SK-N-MC (cell line): ENCODE measurements around the gene LRP8.
A peak's percentile ranks its signal among the peaks of the same experiment; 100 is the strongest.

ENCODE experiments used
- DNase-seq: peaks from one replicate; pipeline ENCODE4 v3.0.0-alpha.2; 2011; ENCODE audit warnings: low read depth, low spot score
- H3K27ac ChIP-seq: fragments of 200-600 bp; sonication (generic); 2 replicates; pipeline ENCODE4 v1.5.1; 2016; ENCODE audit warnings: mixed run types
- H3K36me3 ChIP-seq: fragments of 200-600 bp; sonication (generic); 2 replicates; pipeline ENCODE4 v1.6.1; 2017; ENCODE audit warnings: antibody characterized with exemption, low read length, mixed read lengths; ENCODE audit not compliant: insufficient read depth
- H3K4me3 ChIP-seq: fragments of 200-600 bp; sonication (generic); 2 replicates; pipeline ENCODE4 v1.5.1; 2016
- H3K9ac ChIP-seq: fragments of 200-600 bp; sonication (generic); 2 replicates; pipeline ENCODE4 v1.8.0; 2017; ENCODE audit warnings: mixed run types, mixed read lengths; ENCODE audit not compliant: insufficient read length
- H3K9me3 ChIP-seq: fragments of 200-600 bp; sonication (generic); 2 replicates; pipeline ENCODE4 v1.6.1; 2017; ENCODE audit warnings: low read depth, mild to moderate bottlenecking, antibody characterized with exemption, low read length, moderate library complexity, mixed read lengths
- EZH2 ChIP-seq: fragments of 200-600 bp; sonication (generic); IDR thresholded peaks from one replicate; pipeline ENCODE4 v1.6.1; 2017; ENCODE audit warnings: antibody characterized with exemption
- FOXP2 ChIP-seq: optimal IDR thresholded peaks from 2 replicates; pipeline ENCODE3; 2011; ENCODE audit warnings: mild to moderate bottlenecking, moderate library complexity; ENCODE audit not compliant: insufficient read depth; ENCODE audit errors: extremely low read length, control extremely low read depth
- POLR2AphosphoS5 ChIP-seq: IDR thresholded peaks from 2 replicates; pipeline ENCODE4 v1.6.1; 2012; ENCODE audit warnings: mild to moderate bottlenecking, low read depth, low read length, borderline replicate concordance

LRP8 gene

DNA sequence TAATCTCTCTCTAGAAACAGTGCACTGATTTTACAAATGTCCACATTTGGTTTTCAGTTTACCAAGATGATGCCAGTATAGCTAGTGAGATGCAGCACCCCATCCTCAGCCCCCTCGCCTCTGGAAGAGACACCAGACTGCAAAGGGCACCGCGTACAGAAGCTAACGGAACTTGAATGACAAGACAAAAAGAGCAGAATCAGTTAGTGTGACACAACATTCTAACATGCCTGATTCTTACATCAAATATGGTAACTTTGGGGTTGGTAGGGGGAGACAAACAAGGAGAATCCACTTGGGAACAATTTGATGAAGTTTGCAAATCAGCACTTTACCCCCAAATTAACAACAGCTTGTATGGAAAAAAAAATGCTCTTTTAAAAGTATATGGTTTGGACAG is 85.5 kb downstream of the LRP8 start:
- no peaks in the 10 kb centered on the region for H3K9me3 ChIP-seq
- H3K9ac ChIP-seq = no peak overlapping the region
- H3K4me3 ChIP-seq = no peak overlapping the region
- no peak overlapping the region for H3K27ac ChIP-seq
- peaks cover 15% of the 10 kb centered on the region for H3K36me3 ChIP-seq
- no peak for TF ChIP-seq EZH2
- TF ChIP-seq POLR2AphosphoS5 = no peak
- no peak for TF ChIP-seq FOXP2
- DNase-seq = no peak

DNA sequence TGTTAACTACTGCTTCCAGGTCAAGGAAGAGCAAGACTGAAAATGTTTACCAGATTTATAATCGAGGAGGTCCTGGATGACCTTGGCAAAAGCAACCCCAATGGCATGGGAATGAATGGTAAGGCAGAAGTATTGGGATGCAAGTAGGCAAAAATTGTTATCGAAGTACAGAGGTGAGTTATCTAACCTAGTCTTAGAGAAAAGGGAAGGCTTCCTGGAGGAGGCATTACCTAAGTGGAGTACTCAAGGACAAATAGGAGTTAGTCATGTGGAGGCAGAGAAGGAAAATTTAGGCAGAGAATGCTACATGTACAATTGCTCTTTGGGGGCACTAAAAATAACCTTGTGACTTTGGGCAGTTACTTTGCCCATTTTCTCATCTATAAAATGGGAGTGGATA is 86.0 kb downstream of the LRP8 start:
- TF ChIP-seq FOXP2 = no peak
- TF ChIP-seq EZH2 = no peak
- TF ChIP-seq POLR2AphosphoS5 = no peak
- H3K9ac ChIP-seq = no peak overlapping the region
- no peaks in the 10 kb centered on the region for H3K9me3 ChIP-seq
- no peak overlapping the region for H3K27ac ChIP-seq
- H3K36me3 ChIP-seq = peaks cover 13% of the 10 kb centered on the region
- DNase-seq = no peak
- H3K4me3 ChIP-seq = no peak overlapping the region

DNA sequence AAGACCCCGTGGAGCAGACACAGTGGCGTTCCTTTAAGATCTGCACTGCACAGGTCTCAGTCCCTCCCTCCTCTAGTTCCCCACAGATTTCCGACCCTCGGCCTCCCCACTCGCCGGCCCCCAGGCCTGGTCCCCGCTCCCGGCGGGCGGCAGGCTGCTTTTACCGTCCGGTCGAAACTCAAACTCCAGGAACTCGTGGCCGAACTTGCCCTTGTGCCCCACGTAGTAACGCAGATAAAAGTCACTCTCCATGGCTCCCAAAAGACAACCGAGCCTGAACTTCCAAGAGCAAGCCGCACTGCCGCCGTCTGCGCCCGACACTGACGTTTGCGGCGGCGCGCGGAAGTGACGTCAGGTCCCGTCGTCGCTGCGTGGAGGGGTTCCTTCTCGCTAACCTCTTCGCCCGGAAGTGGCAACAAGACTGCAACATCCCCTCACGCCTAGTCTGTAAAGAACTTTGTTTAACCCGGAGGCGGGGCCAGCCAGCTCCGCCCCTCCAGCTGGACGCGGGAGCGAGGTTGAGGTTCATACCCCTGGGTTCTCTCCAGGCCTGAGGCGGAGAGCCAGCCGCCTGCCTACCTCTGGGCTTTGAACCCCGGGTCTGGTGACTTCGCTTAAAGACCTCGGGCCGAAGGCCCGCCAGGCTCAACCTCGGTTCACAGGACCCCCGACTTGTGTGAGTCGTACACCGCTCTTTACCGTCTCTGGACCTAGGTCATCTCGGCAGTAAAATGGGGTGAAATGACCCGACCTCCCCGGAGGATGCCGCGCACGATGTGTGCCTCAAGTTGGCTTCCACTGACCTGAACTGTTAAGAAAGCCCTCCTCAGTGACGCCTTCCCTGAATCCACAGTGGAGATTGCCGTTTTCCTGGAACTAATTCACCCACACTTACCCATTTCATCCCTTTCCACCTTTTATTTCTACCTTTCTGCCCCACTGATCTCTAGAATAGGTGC is 89.4 kb downstream of the LRP8 start, which contains the start of gene MAGOH:
MAGOH (minus strand) TSS at position 322 of the 959 bp plus-strand sequence; CDS start at position 252, 70 bp downstream.
- peak; percentile 96 for TF ChIP-seq POLR2AphosphoS5
- TF ChIP-seq FOXP2 = peak; percentile 95
- TF ChIP-seq EZH2 = no peak
- Histone ChIP-seq H3K27ac (peak within 1 kb of the TSS; percentile 47; the same call in 1 of the 2 replicates), H3K36me3 (peaks cover 29% of the 10 kb centered on the region), H3K9ac (peak within 1 kb of the TSS; percentile 96), H3K4me3 (peak within 1 kb of the TSS; percentile 95), H3K9me3 (no peaks in the 10 kb centered on the region)
- DNase-seq = peak; percentile 61

DNA sequence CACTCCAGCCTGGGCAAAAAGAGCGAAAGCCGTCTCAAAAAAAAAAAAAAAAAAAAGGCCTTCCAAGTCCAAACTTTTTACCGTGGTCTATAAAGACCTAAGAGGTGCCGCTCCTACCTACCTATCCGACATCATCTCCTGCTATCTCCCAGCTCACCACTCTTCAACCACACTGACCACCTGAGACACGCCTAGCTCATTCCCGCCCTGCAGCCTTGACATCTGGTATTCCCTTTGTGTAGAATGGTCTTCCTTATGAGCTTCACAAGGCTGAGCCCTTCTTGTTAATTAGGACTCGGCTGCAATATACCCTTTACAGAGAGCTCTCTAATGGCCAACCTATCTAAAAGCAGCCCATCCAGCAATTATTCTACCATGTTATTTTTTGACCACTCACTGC is 90.2 kb downstream of the LRP8 start:
- H3K9ac ChIP-seq = peak overlapping the region; percentile 96
- DNase-seq = no peak
- H3K4me3 ChIP-seq = peak overlapping the region; percentile 95
- no peak overlapping the region for H3K27ac ChIP-seq
- peaks cover 37% of the 10 kb centered on the region for H3K36me3 ChIP-seq
- no peak for TF ChIP-seq EZH2
- TF ChIP-seq FOXP2 = no peak
- TF ChIP-seq POLR2AphosphoS5 = no peak
- no peaks in the 10 kb centered on the region for H3K9me3 ChIP-seq

DNA sequence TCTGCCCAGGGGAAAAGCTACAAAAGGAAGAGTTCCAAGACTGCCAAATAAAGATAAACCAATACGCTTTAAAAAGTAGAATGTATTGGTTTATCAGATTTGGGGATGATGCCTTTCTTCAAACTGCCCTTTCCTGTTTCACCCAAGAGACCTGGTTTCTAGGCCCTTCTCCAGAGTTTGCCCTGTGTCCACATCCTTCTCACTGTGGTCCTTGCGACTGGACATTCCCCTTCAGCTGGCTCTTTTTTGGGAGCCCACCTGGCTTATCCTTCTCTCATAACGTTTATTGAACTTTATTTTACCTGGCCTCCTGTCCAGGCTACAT is 106.9 kb downstream of the LRP8 start:
- DNase-seq = no peak
- H3K4me3 ChIP-seq = peak overlapping the region; percentile 95
- peaks cover 7% of the 10 kb centered on the region; the same call in 1 of the 2 replicates for H3K36me3 ChIP-seq
- H3K9me3 ChIP-seq = no peaks in the 10 kb centered on the region
- peak overlapping the region; percentile 92 for H3K9ac ChIP-seq
- no peak overlapping the region; the same call in 1 of the 2 replicates for H3K27ac ChIP-seq
- TF ChIP-seq FOXP2 = no peak
- TF ChIP-seq POLR2AphosphoS5 = no peak
- TF ChIP-seq EZH2 = no peak

DNA sequence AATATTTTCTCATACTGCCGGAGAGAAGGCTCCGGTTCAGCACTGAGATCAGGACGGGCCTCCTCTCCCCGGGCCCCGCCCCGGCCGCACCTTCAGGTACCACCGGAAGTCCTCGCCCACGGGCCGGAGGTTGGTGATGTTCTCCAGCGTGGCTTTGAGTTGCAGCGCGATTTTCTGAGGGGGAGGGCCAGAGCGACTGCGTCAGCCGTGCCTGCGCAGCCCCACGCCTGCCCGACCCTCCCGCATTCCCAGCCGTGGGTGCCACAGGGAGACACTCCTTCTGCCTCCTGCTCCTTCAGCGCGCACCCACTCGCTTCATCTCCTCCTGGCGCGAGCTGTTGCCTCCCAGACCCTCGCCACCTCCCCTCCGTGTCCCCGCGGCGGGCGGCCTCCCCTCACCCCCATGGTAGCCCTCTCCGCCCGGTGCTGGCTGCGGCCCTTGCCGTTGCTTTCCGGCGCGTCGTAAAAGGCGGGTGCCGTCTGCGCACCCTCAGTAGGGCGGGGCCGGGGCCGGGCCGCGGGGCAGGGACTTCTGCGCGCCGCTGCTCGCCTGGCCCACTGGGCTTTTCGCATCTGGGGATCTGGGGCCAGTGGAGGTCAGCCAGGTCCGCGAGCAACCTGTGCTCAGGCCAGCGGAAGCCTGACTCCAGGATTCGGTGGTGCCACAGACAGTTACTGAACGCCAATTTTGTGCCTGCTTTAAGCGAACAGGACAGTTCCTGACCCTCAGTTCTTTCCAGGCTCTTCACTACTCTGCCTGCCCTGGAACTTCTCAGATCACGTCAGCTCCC is 107.5 kb downstream of the LRP8 start, which contains the start of gene CZIB:
CZIB (minus strand) TSS at position 464 of the 791 bp plus-strand sequence; CDS start at position 405, 59 bp downstream.
- DNase-seq = peak; percentile 52

DNA sequence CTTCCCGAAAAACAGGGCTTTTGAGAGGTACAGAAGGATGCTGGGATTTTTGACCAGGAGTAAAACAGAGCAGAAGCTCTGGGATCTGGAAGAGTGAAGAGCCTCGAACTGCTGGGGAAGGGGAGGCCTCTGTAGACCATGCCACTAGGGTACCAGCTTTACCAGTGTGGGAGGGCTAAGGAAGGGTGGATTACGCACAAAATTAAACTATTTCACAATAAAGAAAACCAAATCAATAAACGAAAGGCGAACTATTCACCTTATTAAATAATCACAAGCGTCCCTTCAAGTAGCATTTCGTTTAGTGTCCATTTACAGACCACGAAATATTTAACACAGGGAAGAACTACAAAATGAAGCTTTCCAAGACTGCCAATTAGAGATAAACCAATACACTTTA is 108.2 kb downstream of the LRP8 start:
- no peak for TF ChIP-seq EZH2
- no peak for TF ChIP-seq FOXP2
- no peak for TF ChIP-seq POLR2AphosphoS5
- DNase-seq = no peak
- H3K4me3 ChIP-seq = peak overlapping the region; percentile 95
- no peaks in the 10 kb centered on the region for H3K9me3 ChIP-seq
- peaks cover 12% of the 10 kb centered on the region; the same call in 1 of the 2 replicates for H3K36me3 ChIP-seq
- 0 out of 2 replicates have a peak overlapping the region, but pooled peaks have one; percentile 26 for H3K27ac ChIP-seq
- peak overlapping the region; percentile 92 for H3K9ac ChIP-seq

More for the DNA sequence above, 107.5 kb downstream of the LRP8 start, which contains the start of gene CZIB:
- Histone ChIP-seq H3K27ac (peak within 1 kb of the TSS; percentile 79), H3K9ac (peak within 1 kb of the TSS; percentile 92), H3K9me3 (no peaks in the 10 kb centered on the region), H3K36me3 (peaks cover 11% of the 10 kb centered on the region; the same call in 1 of the 2 replicates), H3K4me3 (peak within 1 kb of the TSS; percentile 95)
- TF ChIP-seq POLR2AphosphoS5 (peak; percentile 98), EZH2 (no peak), FOXP2 (no peak)

DNA sequence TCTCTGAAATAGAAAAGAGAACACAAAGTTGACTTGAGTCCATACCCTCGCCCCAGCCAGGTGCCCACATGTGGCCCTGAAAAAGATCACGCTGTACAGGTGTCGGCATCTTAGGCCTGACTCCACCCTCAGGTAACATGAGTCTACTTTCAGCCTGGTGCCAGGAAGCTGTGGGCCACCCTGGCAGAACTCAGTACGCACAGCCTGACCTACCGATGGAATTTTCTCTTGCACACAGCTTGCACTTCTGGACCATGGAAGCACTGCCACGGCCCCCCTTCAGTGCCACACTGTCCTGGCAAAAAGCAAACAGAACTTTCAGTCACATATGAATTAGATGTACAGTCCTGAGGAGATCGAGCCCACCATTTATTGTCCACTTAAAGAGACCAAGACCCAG is 109.7 kb downstream of the LRP8 start:
- DNase-seq = no peak
- Histone ChIP-seq H3K9me3 (no peaks in the 10 kb centered on the region), H3K4me3 (no peak overlapping the region), H3K9ac (no peak overlapping the region), H3K27ac (no peak overlapping the region), H3K36me3 (peaks cover 25% of the 10 kb centered on the region)
- no peak for TF ChIP-seq EZH2
- no peak for TF ChIP-seq FOXP2
- no peak for TF ChIP-seq POLR2AphosphoS5
